Naive thymus-derived CD4-positive, alpha-beta T cell (primary cell): Measurements from ENCODE around the gene TMEM129. TPM values are rescaled to one million over a fixed set of nuclear protein-coding genes. Genes with fewer than 3 reads are reported as not detected.

Source experiments
- ATAC-seq: fragments of 150-1000 bp; cut with Tn5 transposase; 2 replicates; pipeline ENCODE4 v1.10.0; 2021; ENCODE audit warnings: mild to moderate bottlenecking, moderate library complexity
- CTCF ChIA-PET: fragments of 350-600 bp; sonication (Branson Sonifier 250); formaldehyde crosslinking; loops from one replicate; lab custom pipeline; 2021; ENCODE audit warnings: antibody characterized with exemption; lab: Charles Lee
- POLR2A ChIA-PET: fragments of 350-600 bp; sonication (Branson Sonifier 250); formaldehyde crosslinking; loops from one replicate; lab custom pipeline; 2021; ENCODE audit warnings: antibody characterized with exemption, inconsistent platforms; lab: Charles Lee
- DNase-seq, 9 donors: peaks; one replicate each; pipeline versions ENCODE4 v3.0.0 to v3.0.0-alpha.2; 2020 to 2022; ENCODE audit warnings: mixed read lengths in 1 of 9
- H3K27ac ChIP-seq: one replicate; pipeline ENCODE4 v1.7.0; 2013; ENCODE audit warnings: mild to moderate bottlenecking, low read depth, low read length, moderate library complexity
- H3K27me3 ChIP-seq, 2 donors: one replicate each; pipeline ENCODE4 v1.7.0; 2013; ENCODE audit warnings: low read length in 2 of 2, mild to moderate bottlenecking in 2 of 2, moderate library complexity in 2 of 2; ENCODE audit not compliant: control insufficient read depth in 2 of 2, insufficient read depth in 2 of 2
- H3K36me3 ChIP-seq, 3 experiments: 1 replicate in 2 of 3; 2 replicates in 1 of 3; pipeline ENCODE4 v1.7.0; 2013; ENCODE audit warnings: low read length in 3 of 3, mild to moderate bottlenecking in 3 of 3, moderate library complexity in 1 of 3; ENCODE audit not compliant: insufficient read depth in 3 of 3, control insufficient read depth in 2 of 3
- H3K4me1 ChIP-seq, 2 donors: one replicate each; pipeline ENCODE4 v1.7.0; 2013; ENCODE audit warnings: low read length in 2 of 2, mild to moderate bottlenecking in 2 of 2, moderate library complexity in 1 of 2; ENCODE audit not compliant: control insufficient read depth in 2 of 2, insufficient read depth in 2 of 2
- H3K4me3 ChIP-seq: 2 replicates; pipeline ENCODE4 v1.7.0; 2013; ENCODE audit warnings: mild to moderate bottlenecking, low read length
- H3K9me3 ChIP-seq, 3 experiments: 1 replicate in 2 of 3; 2 replicates in 1 of 3; pipeline ENCODE4 v1.7.0; 2013; ENCODE audit warnings: low read length in 3 of 3; ENCODE audit not compliant: control insufficient read depth in 2 of 3
- H3K27ac Mint-ChIP-seq, 9 donors: one replicate each; pipeline ENCODE4 v1.8.0; 2020 to 2022; ENCODE audit warnings: mixed read lengths in 9 of 9, mild to moderate bottlenecking in 8 of 9, moderate library complexity in 5 of 9, inconsistent platforms in 2 of 9
- H3K27me3 Mint-ChIP-seq, 5 donors: one replicate each; pipeline ENCODE4 v1.8.0; 2021 to 2022; ENCODE audit warnings: mixed read lengths in 5 of 5, mild to moderate bottlenecking in 1 of 5
- H3K36me3 Mint-ChIP-seq, 5 donors: one replicate each; pipeline ENCODE4 v1.8.0; 2020 to 2022; ENCODE audit warnings: mixed read lengths in 5 of 5, mild to moderate bottlenecking in 3 of 5, inconsistent platforms in 1 of 5
- H3K4me1 Mint-ChIP-seq, 7 donors: one replicate each; pipeline ENCODE4 v1.8.0; 2020 to 2022; ENCODE audit warnings: mixed read lengths in 7 of 7, mild to moderate bottlenecking in 3 of 7, inconsistent platforms in 1 of 7
- H3K4me3 Mint-ChIP-seq, 10 donors: one replicate each; pipeline ENCODE4 v1.8.0; 2020 to 2022; ENCODE audit warnings: mild to moderate bottlenecking in 10 of 10, mixed read lengths in 10 of 10, moderate library complexity in 6 of 10, inconsistent platforms in 2 of 10
- H3K9me3 Mint-ChIP-seq, 11 donors: one replicate each; pipeline ENCODE4 v1.8.0; 2020 to 2022; ENCODE audit warnings: mixed read lengths in 11 of 11, mild to moderate bottlenecking in 4 of 11, inconsistent platforms in 1 of 11, moderate library complexity in 1 of 11
- intact Hi-C, 2 donors: fragments of 100-400 bp; cut with micrococcal nuclease; formaldehyde crosslinking; loops; one replicate each; pipeline ENCODE4 v1.15.1; 2023
- polyA plus RNA-seq, 2 donors: library from polyadenylated mRNA; unstranded; fragments of 300-500 nt; fragmentation: Illumina TruSeq; gene quantifications; one replicate each; pipeline ENCODE4 v1.2.3, GENCODE V29; 2021
- total RNA-seq, 6 experiments: library from RNA in 5 of 6; stranded (reverse) in 5 of 6; gene quantifications; 1 replicate in 5 of 6; 2 replicates in 1 of 6; pipeline ENCODE4 v1.2.3 and lab custom pipeline; 2021 to 2026

TMEM129 gene
- total and polyA plus RNA-seq, 7 experiments from 2014 or later, result 20.0 to 44.7 (median 34.9) TPM

DNA sequence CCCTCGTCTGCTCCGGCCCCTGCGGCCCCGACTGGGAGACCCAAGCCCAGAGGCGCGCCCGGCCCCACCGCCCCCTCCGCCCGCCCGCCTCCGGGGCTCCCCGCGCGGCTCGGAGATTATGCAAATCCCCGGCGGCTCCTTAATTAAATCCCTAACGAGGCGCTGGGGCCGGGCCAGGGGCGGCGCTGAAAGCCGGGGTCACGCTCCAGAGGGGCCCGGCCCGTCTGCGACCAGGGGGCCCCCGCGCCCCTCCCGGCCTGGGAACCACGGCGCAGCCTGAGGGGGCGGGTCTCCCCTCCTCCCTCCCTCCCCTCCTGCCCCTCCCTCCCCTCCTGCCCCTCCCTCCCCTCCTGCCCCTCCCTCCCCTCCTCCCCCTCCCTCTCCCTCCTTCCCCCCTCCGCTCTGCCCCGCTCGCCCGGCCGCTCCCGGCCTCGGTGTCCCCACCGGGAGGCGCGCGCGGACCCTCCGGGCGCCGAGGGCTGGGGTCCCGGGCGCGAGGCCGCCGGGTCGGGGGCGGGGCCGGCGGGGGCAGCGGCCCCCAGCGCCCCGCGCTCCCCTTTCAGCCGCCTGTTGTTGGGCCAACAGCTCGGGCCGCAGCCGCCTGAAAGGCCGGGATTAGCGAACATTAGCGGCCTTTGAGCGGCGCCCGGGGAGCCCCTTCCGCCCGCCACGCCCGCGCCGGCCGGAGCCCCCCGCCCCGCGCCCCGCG lies 46.1 kb upstream of the TMEM129 start:
- no peaks in the 10 kb centered on the region for H3K4me1 ChIP-seq
- Mint-ChIP-seq H3K4me1 (peaks cover 0 to 9% (median 0%) of the 10 kb centered on the region in 7 donors), H3K27me3 (peaks cover 4 to 35% (median 14%) of the 10 kb centered on the region in 5 donors), H3K4me3 (peak overlapping the region in 1 of 10 donors; percentile 71), H3K36me3 (no peaks in the 10 kb centered on the region), H3K9me3 (no peaks in the 10 kb centered on the region), H3K27ac (no peak overlapping the region)
- no peaks in the 10 kb centered on the region for H3K36me3 ChIP-seq
- no peaks in the 10 kb centered on the region for H3K27me3 ChIP-seq
- DNase-seq (no peak), ATAC-seq (peak; percentile 12)
- no peak overlapping the region for H3K4me3 ChIP-seq
- CTCF ChIA-PET, result no interaction called here
- POLR2A ChIA-PET, result no interaction called here
- intact Hi-C loops, result loop anchor here in 1 of 2 donors (2.0 kb wide), 1 partner anchor 26 kb away; the partner anchor contains the start of gene FGFR3
- H3K27ac ChIP-seq, result no peak overlapping the region
- H3K9me3 ChIP-seq, result no peaks in the 10 kb centered on the region

DNA sequence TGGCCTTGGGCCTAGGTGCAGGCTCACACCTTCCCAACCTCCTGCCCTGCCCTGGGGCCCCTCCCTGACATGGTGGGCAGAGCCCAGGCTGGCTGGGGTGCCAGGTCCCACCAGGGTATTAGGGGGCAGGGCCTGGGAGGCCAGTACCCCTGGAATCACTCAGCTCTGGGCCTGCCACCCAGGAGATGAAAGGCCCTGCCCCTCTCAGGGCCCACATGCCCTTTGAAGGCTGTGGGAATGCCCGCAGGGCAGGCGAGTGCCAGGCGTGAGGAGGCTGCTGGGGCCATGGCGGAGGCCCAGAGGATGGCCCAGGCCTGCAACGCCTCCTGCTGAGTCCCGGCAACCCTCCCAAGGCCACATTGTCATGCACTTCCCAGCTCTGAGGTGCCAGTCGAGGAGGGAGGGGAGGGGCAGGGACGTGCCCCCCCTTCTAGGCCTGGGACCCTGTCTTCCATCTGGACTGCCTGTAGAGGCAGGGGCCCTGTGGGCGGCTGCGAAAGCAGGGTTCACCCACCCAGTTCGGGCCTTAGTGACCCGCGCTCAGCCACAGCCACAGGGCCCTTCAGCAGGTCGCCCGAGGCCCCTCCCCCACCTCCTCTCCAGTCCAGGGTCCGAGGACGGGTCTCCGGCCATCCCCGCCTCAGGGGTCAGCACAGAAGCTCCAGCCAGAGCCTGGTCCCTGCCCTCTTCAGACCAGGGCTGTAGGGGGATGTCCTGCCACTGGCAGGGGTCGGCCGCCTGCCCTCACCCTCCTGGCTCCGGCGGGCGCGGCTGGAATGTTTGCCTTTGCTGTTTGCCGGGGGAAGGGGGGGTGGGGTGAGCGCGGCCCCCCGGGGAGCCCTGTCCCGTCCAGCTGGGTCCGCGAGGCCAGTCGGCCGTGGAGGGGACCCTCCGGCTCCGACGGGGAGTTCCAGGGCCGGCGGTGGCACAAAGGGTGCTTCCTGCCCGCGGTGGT lies 45.3 kb upstream of the TMEM129 start:
- Mint-ChIP-seq H3K4me1 (peaks cover 0 to 7% (median 0%) of the 10 kb centered on the region in 7 donors), H3K27me3 (peaks cover 4 to 38% (median 20%) of the 10 kb centered on the region in 5 donors), H3K27ac (no peak overlapping the region), H3K9me3 (no peaks in the 10 kb centered on the region), H3K36me3 (no peaks in the 10 kb centered on the region), H3K4me3 (peak overlapping the region in 2 of 10 donors; percentile 25 to 37)
- H3K36me3 ChIP-seq, result no peaks in the 10 kb centered on the region
- no peak overlapping the region for H3K4me3 ChIP-seq
- no peaks in the 10 kb centered on the region for H3K27me3 ChIP-seq
- no peak for ATAC-seq
- intact Hi-C loops, result loop anchor here in 1 of 2 donors (2.0 kb wide), 1 partner anchor 26 kb away; the partner anchor contains the start of gene FGFR3
- no peak for DNase-seq
- H3K4me1 ChIP-seq, result no peaks in the 10 kb centered on the region
- ChIA-PET CTCF (no interaction called here), POLR2A (no interaction called here)
- no peak overlapping the region for H3K27ac ChIP-seq
- no peaks in the 10 kb centered on the region for H3K9me3 ChIP-seq

DNA sequence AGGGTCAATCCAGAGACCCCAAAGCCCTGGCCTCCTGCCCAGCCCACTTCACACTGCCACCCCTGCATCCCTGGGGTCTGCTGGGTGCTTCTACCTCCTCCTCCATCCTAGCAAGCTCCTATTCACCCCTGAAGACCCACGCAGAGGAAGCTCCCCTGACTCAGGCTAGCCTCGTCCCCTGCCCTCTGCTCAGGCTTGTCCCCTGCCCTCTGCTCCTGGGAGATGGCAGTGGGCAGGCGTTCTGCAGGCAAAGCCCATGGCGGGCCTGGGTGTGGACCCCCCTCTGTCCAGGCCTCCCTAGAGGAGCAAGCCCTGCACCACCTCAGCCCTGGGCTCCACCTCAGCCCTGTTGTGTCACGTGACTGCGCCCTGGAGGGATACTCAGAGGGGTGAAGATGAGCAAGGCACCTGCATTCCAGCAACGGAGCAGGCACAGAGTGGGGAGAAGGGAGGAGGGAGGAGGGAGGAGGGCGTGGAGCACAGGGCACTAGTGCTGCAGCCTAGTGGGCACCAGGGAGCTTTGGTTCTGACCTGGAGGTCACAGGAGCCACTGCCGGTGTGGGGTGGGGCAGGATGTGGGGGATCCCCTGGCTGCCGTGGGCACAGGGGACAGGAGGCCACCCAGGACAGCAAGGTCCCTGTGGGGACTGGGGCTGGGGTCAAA lies 44.4 kb upstream of the TMEM129 start:
- Mint-ChIP-seq H3K36me3 (no peaks in the 10 kb centered on the region), H3K27me3 (peaks cover 4 to 38% (median 20%) of the 10 kb centered on the region in 5 donors), H3K9me3 (no peaks in the 10 kb centered on the region), H3K4me3 (peak overlapping the region in 2 of 10 donors; percentile 9 to 37), H3K27ac (peak overlapping the region in 1 of 9 donors; percentile 55), H3K4me1 (peaks cover 0 to 7% (median 0%) of the 10 kb centered on the region in 7 donors)
- Histone ChIP-seq H3K9me3 (no peaks in the 10 kb centered on the region), H3K27ac (no peak overlapping the region), H3K4me1 (no peaks in the 10 kb centered on the region), H3K27me3 (no peaks in the 10 kb centered on the region), H3K4me3 (no peak overlapping the region), H3K36me3 (no peaks in the 10 kb centered on the region)
- ATAC-seq (no peak), DNase-seq (no peak)
- ChIA-PET CTCF (no interaction called here), POLR2A (no interaction called here)
- intact Hi-C loops, result loop anchor here in 1 of 2 donors (2.0 kb wide), 1 partner anchor 27 kb away; the partner anchor contains the start of gene FGFR3

DNA sequence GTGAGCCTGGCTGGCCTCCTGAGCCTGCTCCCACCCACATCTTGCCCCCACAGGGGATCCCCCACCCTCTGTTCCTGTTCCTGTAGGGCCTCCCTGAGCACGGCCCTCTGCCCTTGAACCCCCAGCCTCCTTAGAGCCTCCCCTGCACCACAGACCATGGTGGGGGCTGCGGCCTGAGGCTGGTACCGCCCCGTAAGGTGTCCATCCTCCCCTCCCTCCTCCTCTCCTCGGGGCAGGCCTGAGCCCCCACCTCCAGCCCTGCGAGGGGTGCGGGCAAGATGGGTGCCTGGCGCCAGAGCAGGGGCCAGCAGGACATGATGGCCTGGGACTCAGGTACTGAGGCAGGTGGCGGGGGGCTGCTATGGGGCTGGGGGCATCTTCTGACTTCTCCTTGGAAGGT lies 43.5 kb upstream of the TMEM129 start:
- Histone ChIP-seq H3K36me3 (no peaks in the 10 kb centered on the region), H3K27ac (no peak overlapping the region), H3K27me3 (no peaks in the 10 kb centered on the region), H3K4me3 (no peak overlapping the region), H3K4me1 (no peaks in the 10 kb centered on the region), H3K9me3 (no peaks in the 10 kb centered on the region)
- Mint-ChIP-seq H3K4me3 (no peak overlapping the region), H3K9me3 (no peaks in the 10 kb centered on the region), H3K36me3 (no peaks in the 10 kb centered on the region), H3K27ac (no peak overlapping the region), H3K4me1 (peaks cover 0 to 11% (median 0%) of the 10 kb centered on the region in 7 donors), H3K27me3 (peaks cover 4 to 38% (median 20%) of the 10 kb centered on the region in 5 donors)
- ChIA-PET CTCF (no interaction called here), POLR2A (no interaction called here)
- intact Hi-C loops, result no loop called here
- no peak for ATAC-seq
- no peak for DNase-seq

DNA sequence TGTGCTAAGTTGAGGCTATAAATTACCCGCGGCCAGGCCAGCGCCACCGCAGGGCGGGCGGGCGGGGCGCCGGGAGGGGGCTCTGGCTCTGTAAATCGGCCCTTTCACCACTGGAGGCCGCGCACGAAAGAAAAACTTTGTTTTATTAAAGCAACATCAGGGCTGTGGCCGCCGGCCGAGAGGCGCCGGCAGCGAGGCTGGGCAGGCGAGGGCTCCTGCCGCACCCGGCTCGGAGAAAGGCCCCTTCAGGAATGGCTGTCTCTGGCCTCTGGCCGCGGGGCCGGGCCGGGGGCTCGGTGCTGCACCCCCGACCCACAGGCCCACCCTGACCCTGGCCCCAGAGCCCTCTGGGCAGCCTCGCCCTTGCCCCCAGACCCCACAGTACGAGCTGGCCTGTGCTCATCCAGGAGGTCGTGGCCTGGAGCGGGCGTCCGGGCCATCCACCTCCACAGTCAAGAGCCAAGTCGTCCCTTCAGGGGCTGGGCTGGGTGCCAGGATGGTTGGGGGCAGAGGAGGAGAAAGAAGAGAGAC lies 42.5 kb upstream of the TMEM129 start:
- peaks cover 4 to 37% (median 18%) of the 10 kb centered on the region in 5 donors for H3K27me3 Mint-ChIP-seq
- H3K4me1 Mint-ChIP-seq, result peaks cover 0 to 11% (median 0%) of the 10 kb centered on the region in 7 donors
- Histone ChIP-seq H3K4me1 (no peaks in the 10 kb centered on the region), H3K4me3 (no peak overlapping the region), H3K27ac (no peak overlapping the region), H3K9me3 (no peaks in the 10 kb centered on the region), H3K27me3 (no peaks in the 10 kb centered on the region), H3K36me3 (no peaks in the 10 kb centered on the region)
- ATAC-seq (no peak), DNase-seq (no peak)
- CTCF ChIA-PET, result no interaction called here
- no peak overlapping the region for H3K27ac Mint-ChIP-seq
- POLR2A ChIA-PET, result no interaction called here
- H3K4me3 Mint-ChIP-seq, result no peak overlapping the region
- H3K9me3 Mint-ChIP-seq, result no peaks in the 10 kb centered on the region
- H3K36me3 Mint-ChIP-seq, result no peaks in the 10 kb centered on the region
- intact Hi-C loops, result no loop called here

DNA sequence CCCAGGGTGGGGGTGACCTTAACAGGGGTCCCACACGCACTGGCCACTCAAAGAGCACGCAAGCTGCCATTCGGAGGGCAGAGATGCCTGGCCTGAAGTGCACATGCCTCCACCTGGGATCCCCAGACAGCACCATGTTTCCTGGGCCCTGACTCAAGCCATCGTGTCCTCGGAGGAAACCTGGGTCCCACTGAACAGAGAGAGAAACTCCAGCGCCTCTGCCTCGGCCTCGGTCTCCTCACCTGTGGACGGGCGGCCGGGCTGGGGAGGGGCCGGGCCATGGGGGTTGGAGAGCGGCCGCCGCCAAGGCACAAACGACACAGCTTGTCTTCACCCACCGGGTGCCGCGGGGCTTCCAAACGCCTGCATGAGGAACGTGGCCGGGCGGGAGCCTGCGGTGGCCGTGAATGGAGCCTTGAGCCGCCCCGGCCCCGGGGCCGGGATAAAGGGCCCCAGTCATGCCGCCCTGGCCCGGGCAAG lies 42.0 kb upstream of the TMEM129 start:
- no peaks in the 10 kb centered on the region for H3K36me3 ChIP-seq
- H3K4me1 ChIP-seq, result no peaks in the 10 kb centered on the region
- no peaks in the 10 kb centered on the region for H3K27me3 ChIP-seq
- H3K4me1 Mint-ChIP-seq, result peaks cover 0 to 9% (median 0%) of the 10 kb centered on the region in 7 donors
- intact Hi-C loops, result no loop called here
- no peak for ATAC-seq
- CTCF ChIA-PET, result no interaction called here
- no peak overlapping the region for H3K27ac Mint-ChIP-seq
- POLR2A ChIA-PET, result no interaction called here
- no peak for DNase-seq
- no peaks in the 10 kb centered on the region for H3K36me3 Mint-ChIP-seq
- H3K4me3 ChIP-seq, result no peak overlapping the region
- peaks cover 4 to 31% (median 13%) of the 10 kb centered on the region in 5 donors for H3K27me3 Mint-ChIP-seq
- no peak overlapping the region for H3K4me3 Mint-ChIP-seq
- H3K9me3 ChIP-seq, result no peaks in the 10 kb centered on the region
- no peaks in the 10 kb centered on the region for H3K9me3 Mint-ChIP-seq
- no peak overlapping the region for H3K27ac ChIP-seq
